C4-2B (cell line): ENCODE data around the gene HDAC3.
"Not testable (repeated sequence)": the region's sequence is repeated elsewhere in the genome, so short reads cannot be mapped to it uniquely, and the experiment has no call there.

Source experiments
- H3K27ac ChIP-seq: fragments of 450-650 bp; 2 replicates; pipeline ENCODE4 v1.5.1; 2017
- ZFX ChIP-seq: fragments of 450-650 bp; IDR thresholded peaks from 2 replicates; pipeline ENCODE4 v1.6.1; 2017
- TF ChIP-seq, protein P1 (sequence below): fragments of 450-650 bp; conservative IDR thresholded peaks from 2 replicates; pipeline ENCODE4 v1.5.1; 2017; ENCODE audit warnings: mild to moderate bottlenecking

Gene HDAC3

DNA sequence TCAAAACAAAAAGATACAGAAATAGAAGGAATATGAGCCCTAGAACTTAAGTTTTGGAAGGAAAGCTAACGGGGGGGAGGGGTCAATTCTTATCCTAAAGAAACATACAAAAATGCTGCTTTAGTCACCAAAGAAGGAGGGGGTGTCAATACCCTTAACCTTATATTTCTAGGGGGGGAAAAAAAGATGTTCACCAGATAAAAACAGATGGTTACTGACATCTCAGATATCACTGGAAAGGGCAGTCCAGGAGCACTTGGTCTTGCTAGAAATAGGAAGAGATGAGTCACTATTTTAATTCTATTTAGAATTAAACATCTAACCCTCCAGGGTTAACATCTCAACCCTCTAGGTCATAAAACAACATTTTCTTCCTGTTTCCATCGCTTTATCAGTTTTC, 19.5 kb downstream of the HDAC3 start:
- no peak overlapping the region for H3K27ac ChIP-seq
- TF ChIP-seq ZFX, result no peak
- TF ChIP-seq, protein P1, sequence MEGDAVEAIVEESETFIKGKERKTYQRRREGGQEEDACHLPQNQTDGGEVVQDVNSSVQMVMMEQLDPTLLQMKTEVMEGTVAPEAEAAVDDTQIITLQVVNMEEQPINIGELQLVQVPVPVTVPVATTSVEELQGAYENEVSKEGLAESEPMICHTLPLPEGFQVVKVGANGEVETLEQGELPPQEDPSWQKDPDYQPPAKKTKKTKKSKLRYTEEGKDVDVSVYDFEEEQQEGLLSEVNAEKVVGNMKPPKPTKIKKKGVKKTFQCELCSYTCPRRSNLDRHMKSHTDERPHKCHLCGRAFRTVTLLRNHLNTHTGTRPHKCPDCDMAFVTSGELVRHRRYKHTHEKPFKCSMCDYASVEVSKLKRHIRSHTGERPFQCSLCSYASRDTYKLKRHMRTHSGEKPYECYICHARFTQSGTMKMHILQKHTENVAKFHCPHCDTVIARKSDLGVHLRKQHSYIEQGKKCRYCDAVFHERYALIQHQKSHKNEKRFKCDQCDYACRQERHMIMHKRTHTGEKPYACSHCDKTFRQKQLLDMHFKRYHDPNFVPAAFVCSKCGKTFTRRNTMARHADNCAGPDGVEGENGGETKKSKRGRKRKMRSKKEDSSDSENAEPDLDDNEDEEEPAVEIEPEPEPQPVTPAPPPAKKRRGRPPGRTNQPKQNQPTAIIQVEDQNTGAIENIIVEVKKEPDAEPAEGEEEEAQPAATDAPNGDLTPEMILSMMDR, result no peak

DNA sequence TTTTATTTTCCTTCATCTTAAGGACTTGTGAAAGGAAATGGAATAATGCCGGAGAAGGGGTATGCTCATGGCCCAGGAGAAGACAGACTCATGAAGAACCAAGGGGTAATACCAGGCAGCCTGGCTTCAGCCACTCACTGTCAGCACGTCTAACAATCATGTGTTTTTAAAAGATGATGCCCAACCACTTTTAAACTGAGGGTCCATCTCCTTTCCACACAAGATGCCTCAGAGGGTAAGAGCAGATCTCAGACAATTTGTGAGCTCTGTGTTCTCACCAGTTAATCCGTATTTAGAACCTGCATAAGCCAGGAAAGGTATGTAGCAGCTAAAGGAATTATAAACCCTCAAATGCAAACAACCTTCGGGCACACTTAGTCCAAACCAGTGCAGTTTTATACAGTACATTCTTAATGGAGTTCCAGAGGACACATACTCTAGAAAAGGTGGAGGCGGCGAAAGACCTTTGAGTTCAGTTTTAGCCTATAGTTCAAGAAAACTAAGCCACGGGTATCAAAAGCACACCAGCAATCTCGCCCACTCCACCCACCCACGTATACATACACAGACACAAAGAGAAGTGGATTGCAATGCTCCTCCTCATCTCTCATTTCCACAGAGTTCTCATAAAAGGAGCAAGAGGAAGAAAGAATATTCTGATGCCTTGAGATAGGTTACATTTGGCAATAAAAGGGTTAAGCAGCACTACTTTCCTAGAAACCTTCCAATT, 20.5 kb downstream of the HDAC3 start:
- TF ChIP-seq, protein P1, result no peak
- no peak for TF ChIP-seq ZFX
- H3K27ac ChIP-seq, result no peak overlapping the region; the same call in 1 of the 2 replicates

DNA sequence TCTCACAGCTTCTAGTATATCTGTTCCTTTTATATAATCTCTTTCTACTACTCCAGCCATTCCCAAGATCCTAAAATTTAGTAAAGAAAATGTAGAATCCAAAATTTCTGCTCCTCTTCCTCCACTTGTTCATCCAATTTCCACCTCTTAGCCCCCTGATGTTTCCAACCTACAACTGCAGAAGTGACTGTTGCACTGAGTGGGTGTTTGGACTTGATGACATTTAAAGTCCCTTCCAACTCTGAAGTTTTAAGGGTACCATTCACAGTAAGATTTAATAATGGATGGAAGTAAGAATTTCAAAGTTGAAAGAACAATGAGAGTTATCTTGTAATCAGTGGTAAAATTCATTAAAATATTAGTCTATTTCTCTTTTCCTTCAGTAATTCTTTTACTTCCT, 23.3 kb downstream of the HDAC3 start:
- H3K27ac ChIP-seq, result no peak overlapping the region
- TF ChIP-seq, protein P1, result no peak
- no peak for TF ChIP-seq ZFX

DNA sequence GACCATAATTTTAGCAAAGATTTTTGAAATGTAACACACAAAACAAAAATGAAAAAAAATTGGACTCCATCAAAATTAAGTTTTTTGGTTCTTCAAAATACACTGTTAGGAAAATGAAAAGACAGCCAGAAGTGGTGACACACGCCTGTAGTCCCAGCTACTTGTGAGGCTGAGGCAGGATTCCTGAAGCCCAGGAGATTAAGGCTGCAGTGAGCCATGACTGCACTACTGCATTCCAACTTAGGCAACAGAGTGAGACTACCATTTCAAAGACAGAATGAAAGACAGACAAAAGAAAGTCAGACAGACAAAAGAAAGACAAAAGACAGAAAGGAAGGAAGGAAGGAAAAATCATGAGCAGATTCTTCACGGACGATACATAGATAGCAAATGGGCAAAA, 25.4 kb downstream of the HDAC3 start:
- no peak for TF ChIP-seq ZFX
- H3K27ac ChIP-seq, result no peak overlapping the region

DNA sequence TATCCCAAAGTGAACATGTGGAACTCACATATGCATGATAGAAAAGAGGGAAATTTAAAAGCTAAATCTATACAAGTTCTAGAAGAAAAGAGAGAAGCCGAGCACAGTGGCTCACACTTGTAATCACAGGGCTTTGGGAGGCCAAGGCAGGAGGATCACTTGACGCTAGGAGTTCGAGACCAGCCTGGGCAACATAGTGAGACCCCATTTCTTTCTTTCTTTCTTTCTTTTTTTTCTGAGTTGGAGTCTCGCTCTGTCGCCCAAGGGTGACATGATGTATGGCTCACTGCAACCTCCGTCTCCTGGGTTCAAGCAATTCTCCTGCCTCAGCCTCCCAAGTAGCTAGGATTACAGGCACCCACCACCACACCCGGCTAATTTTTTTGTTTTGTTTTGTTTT, 26.7 kb downstream of the HDAC3 start:
- H3K27ac ChIP-seq, result not testable (repeated sequence)

DNA sequence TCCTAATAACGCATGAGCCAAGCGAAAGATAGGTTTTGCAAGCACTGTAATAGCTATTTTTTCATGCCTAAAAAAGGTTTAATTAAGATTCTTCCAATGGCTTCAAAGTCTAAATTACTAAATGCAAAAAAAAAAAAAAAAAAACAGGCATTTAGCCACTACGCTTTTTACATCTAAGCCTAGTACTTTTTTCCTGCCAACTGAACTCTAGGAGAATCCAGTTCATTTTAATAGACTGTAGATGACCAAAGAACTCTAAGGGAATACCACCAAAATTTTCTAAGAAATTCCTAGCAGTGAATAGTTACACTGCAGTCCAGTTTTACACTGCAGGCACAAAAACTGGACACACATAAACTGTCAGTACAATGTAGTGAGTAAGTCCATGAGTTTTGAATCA, 27.6 kb downstream of the HDAC3 start:
- no peak overlapping the region for H3K27ac ChIP-seq
- TF ChIP-seq, protein P1, result no peak
- no peak for TF ChIP-seq ZFX

DNA sequence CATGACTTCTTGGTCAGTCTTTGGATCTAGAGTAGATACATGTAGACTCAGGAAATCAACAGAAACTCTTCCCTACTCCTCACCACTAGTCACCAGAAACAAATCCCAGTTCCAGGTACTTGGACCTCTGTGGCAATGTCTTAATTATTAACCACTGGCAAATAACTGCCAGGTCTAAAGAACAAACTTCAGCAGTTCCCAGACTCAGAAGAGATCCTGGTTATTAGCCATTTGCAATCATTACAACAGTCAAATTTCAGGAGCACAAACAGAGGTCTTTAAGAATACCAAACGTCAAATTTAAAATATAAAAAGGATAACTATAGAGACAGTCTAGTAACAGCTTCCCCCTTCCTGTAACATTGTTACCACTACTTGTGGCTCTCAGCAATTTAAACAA, 28.1 kb downstream of the HDAC3 start:
- TF ChIP-seq, protein P1, result no peak
- no peak for TF ChIP-seq ZFX

DNA sequence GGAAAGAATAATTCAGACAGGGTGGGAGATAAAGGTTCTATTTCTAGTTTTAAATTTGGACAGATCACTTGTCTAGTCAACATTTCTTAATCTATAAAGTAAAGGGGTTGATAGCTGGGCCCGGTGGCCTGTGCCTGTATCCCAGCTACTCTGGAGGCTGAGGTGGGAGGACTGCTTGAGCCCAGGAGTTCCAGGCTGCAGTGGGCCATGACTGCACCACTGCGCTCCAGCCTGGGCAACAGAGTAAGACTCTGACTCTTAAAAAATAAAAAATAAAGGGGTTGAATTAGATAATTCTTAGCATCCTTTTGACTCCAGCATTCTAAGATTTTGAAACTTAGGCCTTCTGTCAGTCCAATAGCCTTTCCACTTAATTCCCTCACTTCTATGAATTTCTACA, 28.6 kb downstream of the HDAC3 start:
- no peak for TF ChIP-seq ZFX
- TF ChIP-seq, protein P1, result no peak

More for the DNA sequence above, 28.1 kb downstream of the HDAC3 start:
- no peak overlapping the region for H3K27ac ChIP-seq

More for the DNA sequence above, 28.6 kb downstream of the HDAC3 start:
- H3K27ac ChIP-seq, result no peak overlapping the region
